Activated T-helper 1 cell treated with anti-CD3 and anti-CD28 coated beads, Interleukin-12 subunit alpha, Interleukin-12 subunit beta, Interleukin-2, Interleukin-4 antibody, amounts not matched to agents 30 ng/mL and 10 ng/mL and 1 ng/mL, durations not matched to agents 14 hours and 24 hours and 36 hours (primary cell): ENCODE results near the gene NKAIN4. TPM values are rescaled to one million over a fixed set of nuclear protein-coding genes. Genes with fewer than 3 reads are reported as not detected.

Experiments used
- DNase-seq: peaks from one replicate; pipeline ENCODE4 v3.0.0; 2021; ENCODE audit warnings: low spot score
- H3K27ac Mint-ChIP-seq: one replicate; pipeline ENCODE4 v1.8.0; 2021; ENCODE audit warnings: mild to moderate bottlenecking, mixed read lengths
- H3K27me3 Mint-ChIP-seq: one replicate; pipeline ENCODE4 v1.8.0; 2022; ENCODE audit warnings: mild to moderate bottlenecking, moderate library complexity, mixed read lengths; ENCODE audit not compliant: insufficient read depth
- H3K36me3 Mint-ChIP-seq: one replicate; pipeline ENCODE4 v1.8.0; 2021; ENCODE audit warnings: low read depth, mixed read lengths
- H3K4me1 Mint-ChIP-seq: one replicate; pipeline ENCODE4 v1.8.0; 2021; ENCODE audit warnings: low read depth, mixed read lengths
- H3K4me3 Mint-ChIP-seq: one replicate; pipeline ENCODE4 v1.8.0; 2021; ENCODE audit warnings: mild to moderate bottlenecking, moderate library complexity, mixed read lengths
- H3K9me3 Mint-ChIP-seq: one replicate; pipeline ENCODE4 v1.8.0; 2021; ENCODE audit warnings: mixed read lengths
- intact Hi-C: fragments of 100-400 bp; cut with micrococcal nuclease; formaldehyde crosslinking; loops from one replicate; pipeline ENCODE4 v1.15.1; 2024
- total RNA-seq: library from RNA; stranded (reverse); gene quantifications from 2 replicates; pipeline ENCODE4 v1.2.3, GENCODE V29; 2022

Gene NKAIN4
- total RNA-seq, 1 donor from 2014 or later: not detected

DNA sequence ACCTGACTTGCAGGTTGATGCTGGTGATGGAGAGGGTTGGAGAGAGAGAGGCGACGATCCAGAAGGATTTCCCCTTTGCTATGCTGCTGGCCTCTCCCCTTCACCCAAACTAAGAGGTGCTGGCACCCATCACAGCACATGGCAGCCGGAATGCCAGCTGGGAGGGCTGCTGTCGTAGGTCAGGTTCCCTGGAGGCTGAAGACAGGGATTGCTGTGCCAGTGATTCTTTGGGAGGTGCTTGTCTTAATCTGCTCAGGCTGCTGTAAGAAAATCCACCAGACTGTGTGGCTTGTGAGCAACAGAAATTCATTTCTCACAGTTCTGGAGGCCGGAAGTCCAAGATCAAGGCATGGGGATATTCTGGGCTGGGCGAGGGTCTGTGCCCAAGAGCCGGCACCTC is 14.0 kb upstream of the NKAIN4 start:
- Mint-ChIP-seq H3K9me3 (no peaks in the 10 kb centered on the region), H3K4me1 (peaks cover 7% of the 10 kb centered on the region), H3K4me3 (no peak overlapping the region), H3K36me3 (no peaks in the 10 kb centered on the region), H3K27me3 (peaks cover 4% of the 10 kb centered on the region), H3K27ac (no peak overlapping the region)
- intact Hi-C loops: no loop called here
- no peak for DNase-seq

DNA sequence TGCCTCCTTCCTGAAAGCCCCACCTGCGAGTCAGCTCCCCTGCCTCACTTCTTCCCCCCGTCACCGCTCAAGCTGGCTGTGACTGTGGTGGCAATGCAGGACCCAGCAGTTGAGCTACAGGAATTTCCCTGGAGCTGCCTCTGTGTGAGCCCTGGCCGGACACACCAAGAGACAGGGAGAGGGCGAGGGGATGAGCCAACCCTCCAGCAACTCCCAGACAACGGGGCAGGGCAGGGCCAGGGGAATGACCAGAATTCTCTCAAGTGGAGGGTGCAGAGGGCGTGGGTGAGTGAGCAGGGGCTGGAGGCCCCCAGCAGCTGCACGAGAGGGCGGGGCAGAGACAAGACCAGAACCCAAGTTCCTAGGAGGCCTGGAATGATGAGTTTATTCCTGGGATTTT is 13.4 kb upstream of the NKAIN4 start:
- H3K36me3 Mint-ChIP-seq: no peaks in the 10 kb centered on the region
- no peak overlapping the region for H3K4me3 Mint-ChIP-seq
- intact Hi-C loops: no loop called here
- H3K9me3 Mint-ChIP-seq: no peaks in the 10 kb centered on the region
- H3K4me1 Mint-ChIP-seq: peaks cover 7% of the 10 kb centered on the region
- no peak for DNase-seq
- H3K27ac Mint-ChIP-seq: no peak overlapping the region
- H3K27me3 Mint-ChIP-seq: peaks cover 4% of the 10 kb centered on the region

DNA sequence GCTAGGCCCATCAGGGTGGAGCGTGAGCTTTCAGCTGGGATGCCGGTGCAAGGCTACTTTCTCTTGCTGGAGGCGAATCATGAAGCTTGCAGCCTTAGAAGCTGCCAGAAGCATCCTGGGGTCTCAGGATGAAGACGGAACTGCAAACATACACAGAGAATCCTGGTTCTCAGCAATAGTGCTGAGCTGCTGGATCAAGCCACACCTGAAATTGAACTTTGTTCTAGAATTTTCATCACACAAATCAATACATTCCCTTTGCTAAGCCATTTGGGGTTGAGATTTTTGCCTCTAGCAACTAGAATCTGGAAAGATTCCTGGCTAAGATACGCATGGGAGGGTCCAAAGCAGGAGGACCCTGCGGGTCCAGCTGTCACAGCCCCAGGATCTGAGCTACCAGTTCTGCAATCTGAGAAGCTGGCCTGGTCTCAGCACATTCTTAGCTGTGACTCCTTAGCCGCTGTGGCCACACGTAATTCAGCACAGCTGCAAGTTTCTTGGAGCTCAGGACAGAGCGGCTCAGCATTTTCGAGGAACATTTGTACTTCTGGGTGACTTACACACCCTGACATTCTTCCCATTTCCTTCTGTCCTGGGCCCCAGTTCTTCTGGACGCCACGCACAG is 11.7 kb upstream of the NKAIN4 start:
- intact Hi-C loops: no loop called here
- H3K27me3 Mint-ChIP-seq: peaks cover 6% of the 10 kb centered on the region
- H3K27ac Mint-ChIP-seq: no peak overlapping the region
- no peaks in the 10 kb centered on the region for H3K36me3 Mint-ChIP-seq
- H3K4me1 Mint-ChIP-seq: no peaks in the 10 kb centered on the region
- H3K9me3 Mint-ChIP-seq: no peaks in the 10 kb centered on the region
- no peak overlapping the region for H3K4me3 Mint-ChIP-seq
- DNase-seq: no peak

GRCh38 chr20:63264519-63264918 is 10.3 kb upstream of the NKAIN4 start:
- Mint-ChIP-seq H3K27me3 (peaks cover 4% of the 10 kb centered on the region), H3K36me3 (no peaks in the 10 kb centered on the region), H3K9me3 (no peaks in the 10 kb centered on the region), H3K4me3 (no peak overlapping the region), H3K27ac (no peak overlapping the region), H3K4me1 (no peaks in the 10 kb centered on the region)
- no peak for DNase-seq
- intact Hi-C loops: no loop called here

DNA sequence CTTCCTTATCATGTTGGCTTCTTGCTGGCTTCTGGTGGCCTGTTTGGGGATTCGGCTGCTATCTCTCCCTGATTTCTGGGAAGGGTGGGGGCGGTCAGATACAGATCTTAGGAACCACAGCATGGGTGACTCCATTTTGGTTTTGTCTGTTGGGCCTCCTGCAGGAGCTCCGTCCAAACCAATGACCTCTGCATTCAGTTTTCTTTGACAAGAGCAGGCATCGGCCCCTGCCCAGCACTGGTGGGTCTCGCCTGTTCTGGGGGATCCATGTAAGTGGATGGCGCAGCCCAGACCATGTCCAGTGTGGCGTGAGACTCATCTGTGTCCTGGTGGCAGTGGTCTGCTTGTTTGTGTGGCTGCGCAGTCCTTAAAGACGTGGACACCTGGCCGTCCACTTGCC is 9.7 kb upstream of the NKAIN4 start:
- H3K27ac Mint-ChIP-seq: no peak overlapping the region
- no peaks in the 10 kb centered on the region for H3K9me3 Mint-ChIP-seq
- no peaks in the 10 kb centered on the region for H3K36me3 Mint-ChIP-seq
- H3K4me3 Mint-ChIP-seq: no peak overlapping the region
- H3K4me1 Mint-ChIP-seq: no peaks in the 10 kb centered on the region
- H3K27me3 Mint-ChIP-seq: peaks cover 6% of the 10 kb centered on the region
- DNase-seq: no peak
- intact Hi-C loops: no loop called here

DNA sequence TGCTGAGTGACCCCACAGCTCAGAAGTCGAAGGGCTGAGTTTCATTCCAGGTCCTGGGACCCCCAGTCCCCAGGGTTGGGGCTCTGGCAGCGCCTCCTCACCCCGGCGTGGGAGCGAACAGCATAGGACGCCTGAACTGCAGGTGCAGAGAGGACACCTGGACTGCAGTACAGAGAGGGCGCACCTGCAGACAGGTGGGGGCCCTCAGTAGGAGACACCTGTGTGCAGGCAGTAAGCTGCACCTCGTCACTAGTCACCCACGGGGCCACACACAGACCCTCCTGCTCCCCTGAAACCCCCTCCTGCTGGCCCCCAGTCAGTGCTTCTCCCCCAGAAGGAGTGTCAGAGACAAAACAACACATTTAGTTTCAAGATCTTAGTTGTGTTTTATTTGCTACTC is 8.6 kb upstream of the NKAIN4 start:
- H3K36me3 Mint-ChIP-seq: no peaks in the 10 kb centered on the region
- H3K4me1 Mint-ChIP-seq: no peaks in the 10 kb centered on the region
- H3K27me3 Mint-ChIP-seq: peaks cover 8% of the 10 kb centered on the region
- no peak overlapping the region for H3K4me3 Mint-ChIP-seq
- H3K9me3 Mint-ChIP-seq: no peaks in the 10 kb centered on the region
- H3K27ac Mint-ChIP-seq: no peak overlapping the region
- no peak for DNase-seq
- intact Hi-C loops: no loop called here

DNA sequence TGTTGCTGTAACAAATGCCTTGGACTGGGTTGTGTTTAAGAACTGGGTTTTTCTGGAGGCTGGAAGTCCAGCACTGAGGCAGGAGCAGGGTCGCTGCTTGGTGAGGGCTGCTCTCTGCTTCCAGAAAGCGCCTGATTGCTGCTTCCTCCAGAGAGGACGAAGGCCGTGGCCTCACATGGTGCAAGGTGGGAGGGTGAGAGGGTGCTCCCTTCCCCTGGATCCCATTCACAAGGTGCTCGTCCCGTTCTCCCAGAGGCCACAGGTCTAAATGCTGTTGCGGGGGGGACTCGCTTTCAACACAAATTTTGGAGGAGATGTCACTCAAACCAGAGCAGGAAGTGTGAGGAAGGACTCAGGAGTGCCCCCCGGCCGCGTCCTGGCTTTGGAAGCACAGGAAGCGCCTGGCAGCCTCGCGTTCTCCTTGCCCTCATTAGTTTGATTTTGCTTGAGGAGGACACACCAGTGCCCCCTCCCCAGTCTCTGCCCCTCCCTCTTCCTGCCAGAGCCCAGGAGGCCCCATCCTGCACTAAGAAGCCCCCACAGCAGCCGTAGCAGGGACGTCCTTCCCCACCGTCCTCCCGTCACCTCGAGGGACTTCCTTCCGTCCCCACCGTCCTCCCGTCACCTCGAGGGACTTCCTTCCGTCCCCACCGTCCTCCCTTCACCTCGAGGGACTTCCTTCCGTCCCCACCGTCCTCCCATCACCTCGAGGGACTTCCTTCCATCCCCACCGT is 7.7 kb upstream of the NKAIN4 start:
- DNase-seq: no peak
- peaks cover 10% of the 10 kb centered on the region for H3K27me3 Mint-ChIP-seq
- intact Hi-C loops: no loop called here
- no peaks in the 10 kb centered on the region for H3K9me3 Mint-ChIP-seq
- no peak overlapping the region for H3K4me3 Mint-ChIP-seq
- H3K4me1 Mint-ChIP-seq: no peaks in the 10 kb centered on the region
- H3K27ac Mint-ChIP-seq: no peak overlapping the region
- no peaks in the 10 kb centered on the region for H3K36me3 Mint-ChIP-seq

GRCh38 chr20:63261060-63261794 is 7.0 kb upstream of the NKAIN4 start:
- Mint-ChIP-seq H3K4me3 (no peak overlapping the region), H3K9me3 (no peaks in the 10 kb centered on the region), H3K36me3 (no peaks in the 10 kb centered on the region), H3K27me3 (peaks cover 10% of the 10 kb centered on the region), H3K4me1 (no peaks in the 10 kb centered on the region), H3K27ac (no peak overlapping the region)
- DNase-seq: no peak
- intact Hi-C loops: no loop called here

DNA sequence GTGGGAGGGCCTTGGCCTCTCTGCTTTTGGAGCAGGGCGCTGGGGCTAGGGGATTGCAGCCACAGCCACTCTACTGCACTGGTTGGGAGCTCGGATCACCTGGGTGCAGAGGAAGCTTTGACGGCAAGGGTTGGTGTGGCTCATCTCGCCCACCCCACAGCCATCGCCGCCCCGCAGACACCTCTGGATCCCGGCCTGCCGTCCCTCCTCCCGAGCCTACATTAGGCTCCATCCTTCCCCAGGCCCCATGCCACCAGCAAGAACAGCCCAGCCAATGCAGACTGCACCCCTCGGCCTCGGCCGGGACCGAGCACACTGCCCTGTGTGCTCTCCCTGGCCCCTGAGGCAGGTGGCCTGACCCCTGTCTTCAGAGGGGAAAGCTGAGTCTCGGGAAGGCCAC is 6.3 kb upstream of the NKAIN4 start:
- Mint-ChIP-seq H3K27ac (no peak overlapping the region), H3K4me3 (no peak overlapping the region), H3K27me3 (peaks cover 17% of the 10 kb centered on the region), H3K4me1 (no peaks in the 10 kb centered on the region), H3K9me3 (no peaks in the 10 kb centered on the region), H3K36me3 (no peaks in the 10 kb centered on the region)
- intact Hi-C loops: no loop called here
- no peak for DNase-seq

GRCh38 chr20:63259734-63260460 is 5.6 kb upstream of the NKAIN4 start:
- intact Hi-C loops: no loop called here
- Mint-ChIP-seq H3K4me3 (no peak overlapping the region), H3K4me1 (no peaks in the 10 kb centered on the region), H3K27ac (no peak overlapping the region), H3K36me3 (no peaks in the 10 kb centered on the region), H3K9me3 (no peaks in the 10 kb centered on the region), H3K27me3 (peaks cover 23% of the 10 kb centered on the region)
- DNase-seq: no peak

- H3K9me3 Mint-ChIP-seq: no peaks in the 10 kb centered on the region
- no peaks in the 10 kb centered on the region for H3K4me1 Mint-ChIP-seq
- H3K27ac Mint-ChIP-seq: no peak overlapping the region
- no peaks in the 10 kb centered on the region for H3K36me3 Mint-ChIP-seq
- DNase-seq: no peak
- H3K27me3 Mint-ChIP-seq: peaks cover 26% of the 10 kb centered on the region
- intact Hi-C loops: no loop called here
- H3K4me3 Mint-ChIP-seq: no peak overlapping the region
These were observed 4.5 kb upstream of the NKAIN4 start for GRCh38 chr20:63258781-63259180.

GRCh38 chr20:63257629-63258028 is 3.4 kb upstream of the NKAIN4 start:
- no peaks in the 10 kb centered on the region for H3K9me3 Mint-ChIP-seq

GRCh38 chr20:63256954-63257353 is 2.7 kb upstream of the NKAIN4 start:
- H3K36me3 Mint-ChIP-seq: no peaks in the 10 kb centered on the region
- H3K27ac Mint-ChIP-seq: no peak overlapping the region
- no peak for DNase-seq
- intact Hi-C loops: no loop called here
- no peaks in the 10 kb centered on the region for H3K9me3 Mint-ChIP-seq
- H3K4me3 Mint-ChIP-seq: no peak overlapping the region
- H3K27me3 Mint-ChIP-seq: peaks cover 34% of the 10 kb centered on the region
- no peaks in the 10 kb centered on the region for H3K4me1 Mint-ChIP-seq

More at GRCh38 chr20:63257629-63258028, 3.4 kb upstream of the NKAIN4 start:
- Mint-ChIP-seq H3K4me1 (no peaks in the 10 kb centered on the region), H3K36me3 (no peaks in the 10 kb centered on the region), H3K4me3 (no peak overlapping the region), H3K27ac (no peak overlapping the region), H3K27me3 (peaks cover 33% of the 10 kb centered on the region)
- no peak for DNase-seq
- intact Hi-C loops: no loop called here
